ENCODE data around the gene PFN4. TPM values are rescaled to one million over a fixed set of nuclear protein-coding genes. Genes with fewer than 3 reads are reported as not detected.

Gene PFN4
- polyA plus RNA-seq, 1 donor from 2014 or later: not detected

DNA sequence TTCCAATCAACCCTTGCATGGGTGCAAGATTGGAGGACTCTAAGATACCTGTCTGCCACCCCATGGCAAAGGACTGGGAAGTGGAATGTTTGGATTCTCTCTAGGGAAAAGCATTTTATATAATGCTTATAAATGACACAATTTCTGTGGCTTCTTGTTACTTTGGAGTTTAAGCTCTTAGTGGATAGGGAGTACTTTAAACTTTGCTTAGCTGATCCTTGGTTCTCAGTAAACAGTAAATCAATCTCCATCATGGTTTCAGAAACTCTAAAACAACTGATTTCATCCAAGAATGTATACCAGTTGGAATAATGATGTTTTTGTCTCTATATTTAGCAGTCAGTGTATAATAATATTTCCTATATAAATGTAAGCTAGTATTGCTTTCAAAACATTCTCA is 37.6 kb upstream of the PFN4 start:
- Histone ChIP-seq H3K9me3 (ENCODE audit: low read length) (peaks cover 3% of the 10 kb centered on the region), H3K27me3 (ENCODE audit: insufficient read depth, low read depth, low read length) (no peaks in the 10 kb centered on the region), H3F3A (ENCODE audit: insufficient read depth, low read length, poor library complexity, severe bottlenecking) (no peaks in the 10 kb centered on the region), H3K9ac (ENCODE audit: low read length) (no peak overlapping the region), H3K36me3 (ENCODE audit: insufficient read depth, low read length) (no peaks in the 10 kb centered on the region), H3K79me2 (replicated peaks; ENCODE audit: insufficient read depth, low read length) (no peaks in the 10 kb centered on the region), H3K9me2 (ENCODE audit: insufficient read depth, low read length) (no peaks in the 10 kb centered on the region), H4K20me1 (ENCODE audit: insufficient read depth) (no peaks in the 10 kb centered on the region), H3K27ac (ENCODE audit: low read length) (no peak overlapping the region), H3K4me2 (ENCODE audit: low read length) (no peak overlapping the region), H2AFZ (ENCODE audit: low read depth, low read length) (no peak overlapping the region), H3K4me3 (ENCODE audit: low read length) (no peak overlapping the region)
- TF ChIP-seq TAF1 (IDR thresholded peaks at IDR 0.05; ENCODE audit: low read depth) (no peak), SMC3 (conservative IDR thresholded peaks at IDR 0.05; ENCODE audit: poor library complexity) (no peak), MXI1 (conservative IDR thresholded peaks at IDR 0.05; ENCODE audit: poor library complexity, severe bottlenecking) (no peak), RAD21 (conservative IDR thresholded peaks at IDR 0.05) (no peak), POLR2AphosphoS5 (IDR thresholded peaks at IDR 0.05) (no peak)

DNA sequence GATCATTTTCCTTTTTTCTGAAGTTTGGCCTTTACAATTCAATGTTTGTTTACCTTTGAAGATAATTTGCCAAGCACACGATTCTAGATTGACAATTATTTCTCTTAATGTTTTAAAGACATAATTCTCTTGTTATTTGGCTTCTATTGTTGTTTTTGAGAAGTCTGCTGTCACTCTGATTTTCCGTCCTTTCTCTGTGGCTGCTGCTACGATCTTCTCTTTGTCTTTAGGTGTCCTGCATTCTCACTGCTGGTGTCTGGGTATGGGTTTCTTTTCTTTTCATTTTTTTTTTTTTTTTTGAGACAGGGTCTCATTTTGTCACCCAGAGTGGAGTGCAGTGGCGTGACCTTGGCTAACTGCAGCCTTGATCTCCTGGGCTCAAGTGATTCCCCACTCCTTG is 36.6 kb upstream of the PFN4 start:
- TF ChIP-seq EZH2 (IDR thresholded peaks at IDR 0.05; ENCODE audit: borderline replicate concordance, insufficient read depth, low read length, poor library complexity, severe bottlenecking): no peak
- TF ChIP-seq TAF1 (IDR thresholded peaks at IDR 0.05; ENCODE audit: low read depth): no peak
- no peak for TF ChIP-seq RAD21 (conservative IDR thresholded peaks at IDR 0.05)
- Histone ChIP-seq H3K36me3 (ENCODE audit: insufficient read depth, low read length) (no peaks in the 10 kb centered on the region), H3K27ac (ENCODE audit: low read length) (no peak overlapping the region), H3K9me3 (ENCODE audit: low read length) (peaks cover 3% of the 10 kb centered on the region), H3F3A (ENCODE audit: insufficient read depth, low read length, poor library complexity, severe bottlenecking) (no peaks in the 10 kb centered on the region), H3K4me2 (ENCODE audit: low read length) (no peak overlapping the region), H4K20me1 (ENCODE audit: insufficient read depth) (no peaks in the 10 kb centered on the region), H3K79me2 (replicated peaks; ENCODE audit: insufficient read depth, low read length) (no peaks in the 10 kb centered on the region), H3K4me3 (ENCODE audit: low read length) (no peak overlapping the region), H3K9ac (ENCODE audit: low read length) (no peak overlapping the region), H3K27me3 (ENCODE audit: insufficient read depth, low read depth, low read length) (no peaks in the 10 kb centered on the region), H3K9me2 (ENCODE audit: insufficient read depth, low read length) (no peaks in the 10 kb centered on the region), H2AFZ (ENCODE audit: low read depth, low read length) (no peak overlapping the region)

DNA sequence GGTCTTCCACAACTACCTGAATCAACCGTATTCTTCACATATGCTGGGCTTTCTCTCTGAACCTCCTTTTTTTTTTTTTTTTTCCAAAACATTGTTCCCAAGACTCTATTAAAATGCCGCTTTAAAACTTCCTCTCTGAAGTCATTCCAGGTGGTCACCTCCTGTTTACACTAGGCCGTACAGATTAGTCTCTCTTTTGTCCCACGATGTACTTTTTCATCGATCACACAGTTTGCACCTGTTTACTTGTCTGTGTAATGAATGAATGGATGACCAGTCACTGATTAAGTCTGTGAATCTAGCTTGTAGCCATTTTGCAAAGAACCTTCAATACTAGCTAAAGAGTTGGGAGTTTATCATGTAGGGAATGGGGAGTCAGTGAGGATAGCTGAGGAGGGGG is 35.0 kb upstream of the PFN4 start:
- TF ChIP-seq RAD21 (conservative IDR thresholded peaks at IDR 0.05) (no peak), TAF1 (IDR thresholded peaks at IDR 0.05; ENCODE audit: low read depth) (no peak), EP300 (conservative IDR thresholded peaks at IDR 0.05; ENCODE audit: poor library complexity, severe bottlenecking) (no peak), POLR2AphosphoS5 (IDR thresholded peaks at IDR 0.05) (no peak), EZH2 (IDR thresholded peaks at IDR 0.05; ENCODE audit: borderline replicate concordance, insufficient read depth, low read length, poor library complexity, severe bottlenecking) (no peak), MXI1 (conservative IDR thresholded peaks at IDR 0.05; ENCODE audit: poor library complexity, severe bottlenecking) (no peak), SMC3 (conservative IDR thresholded peaks at IDR 0.05; ENCODE audit: poor library complexity) (no peak)
- TF ChIP-seq, protein P1, sequence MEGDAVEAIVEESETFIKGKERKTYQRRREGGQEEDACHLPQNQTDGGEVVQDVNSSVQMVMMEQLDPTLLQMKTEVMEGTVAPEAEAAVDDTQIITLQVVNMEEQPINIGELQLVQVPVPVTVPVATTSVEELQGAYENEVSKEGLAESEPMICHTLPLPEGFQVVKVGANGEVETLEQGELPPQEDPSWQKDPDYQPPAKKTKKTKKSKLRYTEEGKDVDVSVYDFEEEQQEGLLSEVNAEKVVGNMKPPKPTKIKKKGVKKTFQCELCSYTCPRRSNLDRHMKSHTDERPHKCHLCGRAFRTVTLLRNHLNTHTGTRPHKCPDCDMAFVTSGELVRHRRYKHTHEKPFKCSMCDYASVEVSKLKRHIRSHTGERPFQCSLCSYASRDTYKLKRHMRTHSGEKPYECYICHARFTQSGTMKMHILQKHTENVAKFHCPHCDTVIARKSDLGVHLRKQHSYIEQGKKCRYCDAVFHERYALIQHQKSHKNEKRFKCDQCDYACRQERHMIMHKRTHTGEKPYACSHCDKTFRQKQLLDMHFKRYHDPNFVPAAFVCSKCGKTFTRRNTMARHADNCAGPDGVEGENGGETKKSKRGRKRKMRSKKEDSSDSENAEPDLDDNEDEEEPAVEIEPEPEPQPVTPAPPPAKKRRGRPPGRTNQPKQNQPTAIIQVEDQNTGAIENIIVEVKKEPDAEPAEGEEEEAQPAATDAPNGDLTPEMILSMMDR (IDR thresholded peaks at IDR 0.05; ENCODE audit: poor library complexity, severe bottlenecking): no peak
- TF ChIP-seq, protein P2, sequence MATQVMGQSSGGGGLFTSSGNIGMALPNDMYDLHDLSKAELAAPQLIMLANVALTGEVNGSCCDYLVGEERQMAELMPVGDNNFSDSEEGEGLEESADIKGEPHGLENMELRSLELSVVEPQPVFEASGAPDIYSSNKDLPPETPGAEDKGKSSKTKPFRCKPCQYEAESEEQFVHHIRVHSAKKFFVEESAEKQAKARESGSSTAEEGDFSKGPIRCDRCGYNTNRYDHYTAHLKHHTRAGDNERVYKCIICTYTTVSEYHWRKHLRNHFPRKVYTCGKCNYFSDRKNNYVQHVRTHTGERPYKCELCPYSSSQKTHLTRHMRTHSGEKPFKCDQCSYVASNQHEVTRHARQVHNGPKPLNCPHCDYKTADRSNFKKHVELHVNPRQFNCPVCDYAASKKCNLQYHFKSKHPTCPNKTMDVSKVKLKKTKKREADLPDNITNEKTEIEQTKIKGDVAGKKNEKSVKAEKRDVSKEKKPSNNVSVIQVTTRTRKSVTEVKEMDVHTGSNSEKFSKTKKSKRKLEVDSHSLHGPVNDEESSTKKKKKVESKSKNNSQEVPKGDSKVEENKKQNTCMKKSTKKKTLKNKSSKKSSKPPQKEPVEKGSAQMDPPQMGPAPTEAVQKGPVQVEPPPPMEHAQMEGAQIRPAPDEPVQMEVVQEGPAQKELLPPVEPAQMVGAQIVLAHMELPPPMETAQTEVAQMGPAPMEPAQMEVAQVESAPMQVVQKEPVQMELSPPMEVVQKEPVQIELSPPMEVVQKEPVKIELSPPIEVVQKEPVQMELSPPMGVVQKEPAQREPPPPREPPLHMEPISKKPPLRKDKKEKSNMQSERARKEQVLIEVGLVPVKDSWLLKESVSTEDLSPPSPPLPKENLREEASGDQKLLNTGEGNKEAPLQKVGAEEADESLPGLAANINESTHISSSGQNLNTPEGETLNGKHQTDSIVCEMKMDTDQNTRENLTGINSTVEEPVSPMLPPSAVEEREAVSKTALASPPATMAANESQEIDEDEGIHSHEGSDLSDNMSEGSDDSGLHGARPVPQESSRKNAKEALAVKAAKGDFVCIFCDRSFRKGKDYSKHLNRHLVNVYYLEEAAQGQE (IDR thresholded peaks at IDR 0.05; ENCODE audit: borderline replicate concordance): no peak
- Histone ChIP-seq H3F3A (ENCODE audit: insufficient read depth, low read length, poor library complexity, severe bottlenecking) (no peaks in the 10 kb centered on the region), H3K9me2 (ENCODE audit: insufficient read depth, low read length) (no peaks in the 10 kb centered on the region), H3K27me3 (ENCODE audit: insufficient read depth, low read depth, low read length) (no peaks in the 10 kb centered on the region), H3K79me2 (replicated peaks; ENCODE audit: insufficient read depth, low read length) (no peaks in the 10 kb centered on the region), H4K20me1 (ENCODE audit: insufficient read depth) (no peaks in the 10 kb centered on the region), H3K36me3 (ENCODE audit: insufficient read depth, low read length) (no peaks in the 10 kb centered on the region), H3K9ac (ENCODE audit: low read length) (no peak overlapping the region), H3K9me3 (ENCODE audit: low read length) (peaks cover 3% of the 10 kb centered on the region), H3K4me3 (ENCODE audit: low read length) (no peak overlapping the region), H2AFZ (ENCODE audit: low read depth, low read length) (no peak overlapping the region), H3K4me2 (ENCODE audit: low read length) (no peak overlapping the region), H3K27ac (ENCODE audit: low read length) (no peak overlapping the region)

Measured in neural cell (in vitro differentiated cells).